GM15510 (cell line): ENCODE measurements around the gene MX1.

Experiments
- POLR2A ChIP-seq: IDR thresholded peaks from 3 replicates; pipeline ENCODE4 v1.6.1; 2011; ENCODE audit warnings: borderline replicate concordance; ENCODE audit not compliant: insufficient read length; ENCODE audit errors: extremely low read depth

The MX1 gene, protein sequence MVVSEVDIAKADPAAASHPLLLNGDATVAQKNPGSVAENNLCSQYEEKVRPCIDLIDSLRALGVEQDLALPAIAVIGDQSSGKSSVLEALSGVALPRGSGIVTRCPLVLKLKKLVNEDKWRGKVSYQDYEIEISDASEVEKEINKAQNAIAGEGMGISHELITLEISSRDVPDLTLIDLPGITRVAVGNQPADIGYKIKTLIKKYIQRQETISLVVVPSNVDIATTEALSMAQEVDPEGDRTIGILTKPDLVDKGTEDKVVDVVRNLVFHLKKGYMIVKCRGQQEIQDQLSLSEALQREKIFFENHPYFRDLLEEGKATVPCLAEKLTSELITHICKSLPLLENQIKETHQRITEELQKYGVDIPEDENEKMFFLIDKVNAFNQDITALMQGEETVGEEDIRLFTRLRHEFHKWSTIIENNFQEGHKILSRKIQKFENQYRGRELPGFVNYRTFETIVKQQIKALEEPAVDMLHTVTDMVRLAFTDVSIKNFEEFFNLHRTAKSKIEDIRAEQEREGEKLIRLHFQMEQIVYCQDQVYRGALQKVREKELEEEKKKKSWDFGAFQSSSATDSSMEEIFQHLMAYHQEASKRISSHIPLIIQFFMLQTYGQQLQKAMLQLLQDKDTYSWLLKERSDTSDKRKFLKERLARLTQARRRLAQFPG

GRCh38 chr21:41425954-41426675, at the start of gene MX1:
TSS of gene MX1 (plus strand) at chr21:41426239. CDS start at chr21:41432071, 5,832 bp downstream.
- peak; percentile 98 for TF ChIP-seq POLR2A

DNA sequence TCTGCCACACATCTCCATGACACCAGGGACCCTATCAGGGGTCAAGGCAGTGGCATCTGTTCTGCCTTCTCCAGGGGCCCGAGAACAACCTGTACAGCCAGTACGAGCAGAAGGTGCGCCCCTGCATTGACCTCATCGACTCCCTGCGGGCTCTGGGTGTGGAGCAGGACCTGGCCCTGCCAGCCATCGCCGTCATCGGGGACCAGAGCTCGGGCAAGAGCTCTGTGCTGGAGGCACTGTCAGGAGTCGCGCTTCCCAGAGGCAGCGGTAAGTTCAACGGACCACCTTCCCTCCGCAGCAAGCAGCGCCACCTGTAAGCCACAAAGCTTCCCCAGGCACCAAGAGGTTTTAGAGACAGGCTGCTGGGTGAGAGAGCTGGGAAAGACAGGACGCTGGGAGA, 48.3 kb upstream of the MX1 start:
- TF ChIP-seq POLR2A, result no peak

- TF ChIP-seq POLR2A, result no peak
Measured at GRCh38 chr21:41378849-41379248, 47.2 kb upstream of the MX1 start.

DNA sequence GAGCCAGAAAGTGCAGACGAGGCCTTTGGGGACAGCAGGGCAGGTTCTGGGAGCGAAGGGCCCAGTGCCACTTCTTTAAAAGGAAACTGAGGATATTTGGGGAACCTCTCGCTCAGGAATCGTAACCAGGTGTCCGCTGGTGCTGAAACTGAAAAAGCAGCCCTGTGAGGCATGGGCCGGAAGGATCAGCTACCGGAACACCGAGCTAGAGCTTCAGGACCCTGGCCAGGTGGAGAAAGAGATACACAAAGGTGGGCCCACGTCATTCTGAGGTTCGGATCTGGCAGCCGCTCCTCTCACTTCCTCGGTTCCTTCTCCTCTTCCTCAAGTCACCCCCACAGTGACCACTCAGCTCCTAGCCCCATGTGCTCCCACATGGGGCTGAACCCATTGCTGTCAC, 46.1 kb upstream of the MX1 start:
- no peak for TF ChIP-seq POLR2A

GRCh38 chr21:41381731-41382130, 44.3 kb upstream of the MX1 start:
- TF ChIP-seq POLR2A, result no peak

GRCh38 chr21:41387042-41387819, 38.8 kb upstream of the MX1 start:
- no peak for TF ChIP-seq POLR2A

DNA sequence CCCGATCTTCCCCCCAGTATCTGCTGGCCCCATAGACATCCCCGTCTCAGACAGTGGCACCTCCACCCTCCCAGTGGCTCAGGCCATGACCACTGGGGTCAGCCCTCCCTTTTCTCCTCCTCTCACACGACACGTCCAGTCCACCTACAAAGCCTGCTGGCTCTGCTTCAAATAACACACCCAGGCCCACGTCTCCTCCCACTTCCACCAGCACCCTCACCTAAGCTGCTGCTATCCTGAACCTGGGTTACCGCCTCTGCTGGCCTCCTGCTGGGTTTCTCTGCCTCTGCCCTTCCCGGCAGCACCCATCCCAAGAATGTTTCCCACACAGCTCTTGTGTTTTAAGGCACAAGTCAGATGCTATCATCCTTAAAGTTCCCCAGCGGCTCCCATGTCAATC, 38.2 kb upstream of the MX1 start:
- no peak for TF ChIP-seq POLR2A

- no peak for TF ChIP-seq POLR2A
Measured at GRCh38 chr21:41388259-41388658, 37.8 kb upstream of the MX1 start.

DNA sequence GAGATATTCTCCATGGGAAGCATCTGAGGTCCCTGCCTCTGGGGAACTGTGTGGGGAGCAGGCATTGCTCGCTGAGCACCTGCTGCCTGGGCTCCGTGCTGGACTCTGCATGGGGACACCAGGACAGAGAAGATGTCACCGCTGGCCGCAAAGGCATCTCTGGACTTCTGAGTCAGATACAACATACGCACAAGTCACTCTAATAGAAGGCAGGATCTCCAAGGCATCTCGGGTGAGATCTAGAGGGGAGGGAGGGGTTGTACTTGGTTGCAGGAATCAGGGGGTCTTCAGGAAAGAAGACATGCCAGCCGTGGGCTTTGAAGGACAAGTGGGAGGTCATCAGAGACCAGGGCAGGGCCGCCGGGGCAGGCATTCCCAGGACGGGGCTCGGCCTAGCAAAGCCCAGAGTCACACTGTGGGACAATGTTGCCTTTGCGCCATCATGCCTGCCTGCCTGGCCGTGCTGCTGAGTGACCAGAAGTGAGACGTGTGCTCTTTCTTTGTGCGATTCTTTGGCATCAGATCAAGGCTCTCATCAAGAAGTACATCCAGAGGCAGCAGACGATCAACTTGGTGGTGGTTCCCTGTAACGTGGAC, 35.9 kb upstream of the MX1 start:
- no peak for TF ChIP-seq POLR2A

- no peak for TF ChIP-seq POLR2A
Measured at GRCh38 chr21:41393876-41394465, 32.1 kb upstream of the MX1 start.

DNA sequence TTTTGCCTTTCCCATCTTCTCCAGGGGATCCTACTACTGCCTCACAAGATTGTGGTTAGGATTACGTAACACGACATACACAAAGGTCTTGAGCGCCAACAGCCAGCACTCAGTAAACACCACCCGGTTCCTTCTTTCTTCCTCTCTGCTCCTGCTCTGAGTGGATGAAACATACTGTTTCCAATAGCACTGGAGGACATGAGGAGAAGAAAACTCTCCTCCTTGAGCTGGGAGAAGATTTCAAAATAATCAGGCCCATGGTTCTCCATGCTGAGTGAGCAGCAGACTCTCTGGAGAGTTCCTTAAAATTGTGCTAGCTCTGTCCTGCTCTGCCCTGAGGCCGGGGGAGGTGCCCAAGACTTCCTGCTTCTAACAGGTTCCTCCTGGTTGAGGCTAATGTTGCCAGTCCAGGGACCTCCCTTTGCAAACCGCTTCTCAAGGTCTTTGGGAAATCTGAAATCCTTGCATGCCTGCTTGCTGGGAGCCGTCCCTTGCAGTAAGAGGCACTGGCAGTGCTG, 29.4 kb upstream of the MX1 start:
- no peak for TF ChIP-seq POLR2A

- TF ChIP-seq POLR2A, result no peak
Measured at GRCh38 chr21:41397471-41397891, 28.6 kb upstream of the MX1 start.

DNA sequence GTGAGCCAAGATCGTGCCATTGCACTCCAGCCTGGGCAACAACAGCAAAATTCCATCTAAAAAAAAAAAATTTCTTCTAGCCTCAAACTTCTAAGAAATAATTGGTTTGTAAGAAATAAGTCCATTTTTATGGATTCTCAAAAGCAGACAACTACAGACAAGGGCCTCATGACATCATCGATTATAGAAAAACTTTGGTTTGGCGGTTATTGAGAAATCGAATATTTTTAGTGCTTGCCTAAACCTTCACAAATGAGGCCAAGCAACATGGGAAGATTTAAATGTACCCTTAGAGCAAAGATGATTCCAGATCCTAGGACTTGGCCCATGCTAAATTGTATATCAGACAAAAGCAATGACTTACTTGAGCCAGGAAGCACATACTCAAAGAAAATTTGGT, 27.8 kb upstream of the MX1 start:
- no peak for TF ChIP-seq POLR2A

DNA sequence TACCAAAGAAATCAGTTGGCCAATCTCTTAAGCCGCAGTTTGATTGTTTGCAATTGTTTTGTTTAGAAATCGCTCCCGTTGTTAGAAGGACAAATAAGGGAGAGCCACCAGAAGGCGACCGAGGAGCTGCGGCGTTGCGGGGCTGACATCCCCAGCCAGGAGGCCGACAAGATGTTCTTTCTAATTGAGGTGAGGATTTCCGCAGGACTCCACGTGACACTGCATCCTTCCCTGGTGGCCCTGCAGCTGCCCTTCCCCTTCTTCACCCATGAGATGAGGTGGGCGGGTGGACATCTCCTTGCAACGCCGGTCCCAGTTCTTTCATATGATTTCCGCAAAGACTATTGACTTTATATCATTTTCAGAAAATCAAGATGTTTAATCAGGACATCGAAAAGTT, 27.2 kb upstream of the MX1 start:
- no peak for TF ChIP-seq POLR2A
